HCT116 (cell line): ENCODE results near the gene OSBPL1A.

Experiments used
- ATF3 ChIP-seq: IDR thresholded peaks from 2 replicates; pipeline ENCODE4 v1.6.1; 2012
- CEBPB ChIP-seq: IDR thresholded peaks from 2 replicates; pipeline ENCODE4 v1.6.1; 2012; ENCODE audit warnings: low read depth
- CTCF ChIP-seq, 3 experiments: fragments of 200-600 bp in 1 of 3; sonication (generic) in 1 of 3; IDR thresholded peaks in 2 of 3; conservative IDR thresholded peaks in 1 of 3; 2 replicates each; pipeline ENCODE4 v1.5.1; 2012 to 2017; ENCODE audit warnings: low read depth in 2 of 3, low read length in 2 of 3, antibody characterized with exemption in 1 of 3, borderline replicate concordance in 1 of 3, control low read depth in 1 of 3, mild to moderate bottlenecking in 1 of 3, mixed read lengths in 1 of 3, mixed run types in 1 of 3, moderate library complexity in 1 of 3; ENCODE audit not compliant: insufficient read depth in 1 of 3
- EZH2 ChIP-seq: fragments of 200-600 bp; sonication (generic); IDR thresholded peaks from 2 replicates; pipeline ENCODE4 v1.6.1; 2017; ENCODE audit warnings: antibody characterized with exemption, mixed run types
- EZH2phosphoT487 ChIP-seq: fragments of 200-600 bp; IDR thresholded peaks from 2 replicates; pipeline ENCODE4 v1.6.1; 2018; ENCODE audit warnings: antibody characterized with exemption, borderline replicate concordance
- POLR2A ChIP-seq: IDR thresholded peaks from 2 replicates; pipeline ENCODE4 v1.7.0; 2011; ENCODE audit warnings: borderline replicate concordance; ENCODE audit not compliant: insufficient read depth, insufficient read length; ENCODE audit errors: extremely low read depth
- POLR2AphosphoS5 ChIP-seq: IDR thresholded peaks from 2 replicates; pipeline ENCODE4 v1.6.1; 2011; ENCODE audit warnings: mild to moderate bottlenecking, low read depth, low read length, moderate library complexity
- RAD21 ChIP-seq: IDR thresholded peaks from 2 replicates; pipeline ENCODE4 v1.6.1; 2012; ENCODE audit warnings: low read depth, mild to moderate bottlenecking
- ZNF274 ChIP-seq: fragments of 200-500 bp; sonication (Bioruptor generic); IDR thresholded peaks from 2 replicates; pipeline ENCODE4 v1.6.1; 2014; ENCODE audit warnings: mild to moderate bottlenecking, low read depth, low read length, inconsistent platforms

DNA sequence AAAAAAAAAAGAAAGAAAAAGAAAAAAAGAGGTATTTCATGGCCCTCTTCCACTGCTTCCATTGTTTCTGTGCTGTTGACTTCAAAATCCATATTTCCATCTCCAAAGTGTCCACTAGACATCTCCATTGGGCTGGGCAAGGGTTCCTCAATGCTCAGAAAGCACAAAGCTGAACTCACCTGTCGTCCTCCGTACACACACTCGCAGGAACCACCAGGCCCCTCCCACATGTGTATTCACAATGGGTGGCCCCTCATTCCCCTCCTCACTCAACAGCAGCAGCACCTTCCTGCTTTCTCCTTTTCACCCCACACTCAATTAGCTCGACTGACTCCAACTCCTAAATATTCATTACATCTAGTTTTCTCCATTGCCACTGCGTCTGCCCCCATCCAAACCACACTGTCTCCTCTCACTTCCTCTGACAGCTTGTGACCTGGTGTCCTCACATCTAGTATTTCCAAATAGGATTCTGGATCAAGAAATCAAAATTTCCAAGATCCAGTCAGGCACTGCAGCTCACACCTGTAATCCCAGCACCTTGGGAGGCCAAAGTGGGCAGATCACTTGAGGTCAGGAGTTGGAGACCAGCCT lies 25.2 kb downstream of the OSBPL1A start:
- no peak for TF ChIP-seq CEBPB
- TF ChIP-seq ATF3 = no peak
- TF ChIP-seq CTCF (IDR thresholded peaks at IDR 0.05 in 2 of 3, conservative IDR thresholded peaks at IDR 0.05 in 1 of 3; ENCODE audit: borderline replicate concordance in 1 of 3, insufficient read depth in 1 of 3, low read depth in 2 of 3, low read length in 2 of 3) = no peak
- TF ChIP-seq EZH2phosphoT487 = no peak
- no peak for TF ChIP-seq RAD21
- TF ChIP-seq POLR2AphosphoS5 = no peak
- TF ChIP-seq EZH2 = no peak
- no peak for TF ChIP-seq ZNF274
- no peak for TF ChIP-seq POLR2A
